IPS-NIHi7 (cell line): ENCODE results near the gene NKAIN2.
A peak's percentile ranks its signal among the peaks of the same experiment; 100 is the strongest.

Source experiments
- DNase-seq: peaks from one replicate; pipeline ENCODE4 v3.0.0; 2012; ENCODE audit warnings: mixed read lengths; ENCODE audit errors: extremely low spot score

The NKAIN2 gene

GRCh38 chr6:123803504-123804013 is at the start of gene NKAIN2:
Gene NKAIN2, plus strand, starts transcription at chr6:123803865.
- peak; percentile 41 for DNase-seq

GRCh38 chr6:123759472-123759871 is 44.2 kb upstream of the NKAIN2 start:
- no peak for DNase-seq

DNA sequence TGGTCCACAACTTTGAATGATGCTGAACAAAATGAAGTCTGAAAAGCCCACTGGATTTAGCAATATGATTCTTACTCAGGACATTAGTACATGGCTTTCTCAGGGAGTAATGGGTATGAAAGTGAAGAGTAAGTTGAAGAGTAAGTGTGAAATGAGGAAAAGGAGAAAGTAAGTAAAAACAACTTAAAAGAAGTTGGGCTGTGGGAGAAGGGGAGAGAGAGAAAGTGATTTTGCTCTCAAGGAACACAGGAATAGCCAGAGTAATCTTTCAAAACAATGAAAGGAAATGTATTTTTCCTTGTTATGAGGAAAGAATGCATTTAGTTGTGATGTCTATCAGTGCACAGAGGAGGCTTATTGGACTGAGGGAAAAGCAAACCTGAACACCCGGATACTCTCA is 39.8 kb upstream of the NKAIN2 start:
- no peak for DNase-seq

GRCh38 chr6:123764722-123765121 is 38.9 kb upstream of the NKAIN2 start:
- no peak for DNase-seq

DNA sequence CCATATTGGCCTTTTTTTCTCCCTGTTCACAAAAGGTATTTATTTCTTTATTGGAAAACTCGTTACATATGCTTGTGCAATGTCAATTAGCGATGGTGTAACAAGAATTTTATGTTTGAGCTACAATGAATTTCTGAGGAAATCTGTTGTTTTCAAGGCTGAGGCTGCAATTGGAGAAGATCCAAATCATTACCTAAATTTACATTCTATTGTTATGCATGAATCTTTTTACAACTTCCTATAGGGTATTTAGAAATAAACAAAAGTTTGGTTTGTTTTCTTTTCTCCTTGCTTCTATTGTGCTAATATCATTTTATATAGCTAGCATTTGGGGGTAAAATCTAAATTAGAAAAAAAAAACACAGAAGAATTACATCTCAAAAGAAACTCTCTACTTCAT is 34.7 kb upstream of the NKAIN2 start:
- no peak for DNase-seq

GRCh38 chr6:123769431-123769830 is 34.2 kb upstream of the NKAIN2 start:
- peak; percentile 16 for DNase-seq

GRCh38 chr6:123770247-123770949 is 33.3 kb upstream of the NKAIN2 start:
- DNase-seq = no peak

DNA sequence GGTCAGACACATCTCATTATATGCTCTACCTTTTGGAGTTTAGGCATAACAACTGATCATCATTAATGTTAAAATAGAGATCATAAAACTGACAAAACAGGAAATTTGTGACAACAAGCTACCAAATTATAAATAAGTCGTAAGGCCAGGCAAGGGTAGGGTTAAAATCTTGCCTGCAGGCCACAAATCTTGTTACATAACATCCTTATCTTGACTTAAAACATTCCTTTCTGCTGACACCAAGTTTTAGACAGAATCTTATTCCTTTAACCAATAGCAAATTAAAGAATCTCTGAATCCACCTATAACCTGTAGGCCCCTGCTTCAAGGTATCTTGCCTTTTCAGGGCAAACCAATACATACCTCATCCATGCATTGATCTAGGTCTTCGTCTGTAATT is 32.5 kb upstream of the NKAIN2 start:
- no peak for DNase-seq

GRCh38 chr6:123777563-123777962 is 26.1 kb upstream of the NKAIN2 start:
- no peak for DNase-seq

DNA sequence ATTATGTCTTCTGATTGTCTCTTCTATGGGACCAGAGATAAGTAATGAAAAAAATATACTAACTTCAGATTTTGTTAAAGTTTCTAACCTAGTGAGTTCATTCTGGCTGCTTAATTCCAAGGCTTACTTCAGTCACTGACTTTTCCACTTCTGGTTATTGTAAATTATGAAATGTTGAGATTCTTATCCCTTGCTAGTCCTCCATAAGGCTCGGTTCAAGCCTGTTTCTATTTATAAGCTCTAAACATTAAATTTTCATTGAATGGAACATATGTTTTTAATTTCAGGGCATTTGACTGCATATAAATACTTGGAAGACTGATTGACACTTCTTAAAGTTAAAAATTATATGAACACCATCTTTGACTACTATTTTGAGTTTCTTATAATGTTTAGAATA is 23.6 kb upstream of the NKAIN2 start:
- DNase-seq = no peak

DNA sequence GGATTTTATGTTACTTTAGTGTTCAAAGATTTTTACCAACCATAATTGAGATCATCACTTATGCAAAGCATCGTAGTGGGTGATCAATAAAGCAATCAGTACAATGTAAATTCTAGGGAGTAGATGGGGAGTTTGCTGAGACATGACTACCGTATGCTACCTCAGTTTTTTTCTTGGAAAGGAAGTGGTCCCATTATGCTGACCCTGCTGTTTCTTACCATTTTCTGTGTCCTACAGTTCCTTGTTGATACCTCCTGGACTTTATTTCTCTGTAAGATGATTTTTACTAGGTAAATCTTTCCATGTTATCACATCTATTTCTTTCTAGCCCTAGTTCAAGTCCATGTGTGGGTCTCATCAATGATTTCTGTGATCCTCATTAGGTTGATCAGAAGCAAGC is 19.3 kb upstream of the NKAIN2 start:
- DNase-seq = no peak

GRCh38 chr6:123785039-123785438 is 18.6 kb upstream of the NKAIN2 start:
- no peak for DNase-seq

DNA sequence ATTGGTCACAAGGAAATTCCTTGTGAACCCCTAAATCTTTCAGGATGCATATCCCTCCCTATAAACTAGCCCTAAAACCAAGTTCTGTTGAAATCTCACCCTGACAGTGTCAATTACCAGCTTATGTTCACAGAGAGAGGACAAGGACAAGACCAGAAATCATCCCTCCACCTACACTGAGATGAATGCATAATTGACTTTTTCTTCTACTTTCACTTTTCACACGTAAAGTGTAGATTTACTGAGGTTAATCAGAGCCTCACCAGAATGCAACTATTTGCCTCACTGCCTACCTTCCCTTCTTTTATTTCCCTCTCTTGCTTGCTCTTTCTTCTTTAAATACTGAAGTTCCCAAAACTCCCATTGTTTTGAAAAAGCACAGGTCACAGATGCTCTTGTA is 15.3 kb upstream of the NKAIN2 start:
- DNase-seq = no peak

- DNase-seq = no peak
Measured at GRCh38 chr6:123794190-123794589, 9.5 kb upstream of the NKAIN2 start.

- DNase-seq = no peak
Measured at GRCh38 chr6:123794799-123795198, 8.9 kb upstream of the NKAIN2 start.

DNA sequence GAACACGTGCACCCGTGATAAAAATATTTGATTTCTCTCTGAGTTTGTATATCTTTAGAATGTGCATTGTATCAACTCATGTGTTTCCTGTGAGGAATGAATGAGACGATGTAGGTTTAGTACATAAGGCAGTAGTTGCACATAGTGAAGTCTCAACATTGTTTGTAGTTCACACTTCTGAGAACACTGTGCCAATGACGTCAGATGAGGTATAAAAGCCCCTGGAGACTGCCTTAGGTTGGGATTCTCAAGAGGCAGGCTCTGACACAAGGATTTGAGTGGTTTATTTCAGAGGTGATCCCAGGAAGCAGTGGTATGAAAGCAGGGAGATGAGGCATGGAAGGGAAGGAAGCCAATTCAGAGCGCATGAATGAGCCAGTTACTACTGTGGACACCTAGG is 2.6 kb upstream of the NKAIN2 start:
- DNase-seq = no peak

GRCh38 chr6:123802351-123802696 is 1.3 kb upstream of the NKAIN2 start:
- DNase-seq = no peak

- DNase-seq = peak; percentile 87
Measured at GRCh38 chr6:123802697-123803503, 765 bp upstream of the NKAIN2 start.

DNA sequence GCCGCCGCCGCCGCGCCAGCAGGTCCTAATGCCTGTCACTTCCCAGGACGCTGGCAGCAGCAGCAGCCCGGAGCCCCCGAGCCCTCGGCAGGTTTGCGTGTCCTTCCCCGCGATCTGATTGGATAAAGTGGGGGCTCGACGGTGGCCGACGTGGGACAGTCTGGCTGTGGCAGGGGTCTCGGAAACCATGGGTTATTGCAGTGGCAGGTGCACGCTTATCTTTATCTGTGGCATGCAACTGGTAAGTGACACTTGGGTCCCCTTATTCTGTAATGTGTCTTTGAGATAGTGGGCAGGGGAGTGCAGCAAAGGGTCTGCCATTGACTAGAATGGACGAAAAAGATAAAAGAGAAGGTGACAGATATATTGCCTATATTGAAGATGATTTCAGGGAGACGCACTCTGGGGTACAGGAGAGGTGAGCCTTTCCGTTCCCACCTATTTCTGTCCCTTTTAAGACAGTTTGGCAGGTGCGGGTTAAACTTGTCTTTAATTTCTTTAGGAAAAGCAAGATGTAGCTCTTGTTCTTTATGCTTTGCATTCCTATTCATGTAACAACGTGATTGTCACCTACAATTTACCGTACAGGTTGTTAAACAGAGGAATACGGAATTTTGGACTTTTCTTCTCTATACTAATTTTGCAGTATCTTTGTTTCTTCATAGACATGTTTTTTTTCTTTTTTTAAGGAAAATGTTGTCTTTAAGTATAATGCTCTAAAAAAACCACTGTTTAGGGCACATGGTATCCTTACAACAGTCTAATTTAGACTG is 535 bp downstream of the NKAIN2 start:
- DNase-seq = peak; percentile 65

DNA sequence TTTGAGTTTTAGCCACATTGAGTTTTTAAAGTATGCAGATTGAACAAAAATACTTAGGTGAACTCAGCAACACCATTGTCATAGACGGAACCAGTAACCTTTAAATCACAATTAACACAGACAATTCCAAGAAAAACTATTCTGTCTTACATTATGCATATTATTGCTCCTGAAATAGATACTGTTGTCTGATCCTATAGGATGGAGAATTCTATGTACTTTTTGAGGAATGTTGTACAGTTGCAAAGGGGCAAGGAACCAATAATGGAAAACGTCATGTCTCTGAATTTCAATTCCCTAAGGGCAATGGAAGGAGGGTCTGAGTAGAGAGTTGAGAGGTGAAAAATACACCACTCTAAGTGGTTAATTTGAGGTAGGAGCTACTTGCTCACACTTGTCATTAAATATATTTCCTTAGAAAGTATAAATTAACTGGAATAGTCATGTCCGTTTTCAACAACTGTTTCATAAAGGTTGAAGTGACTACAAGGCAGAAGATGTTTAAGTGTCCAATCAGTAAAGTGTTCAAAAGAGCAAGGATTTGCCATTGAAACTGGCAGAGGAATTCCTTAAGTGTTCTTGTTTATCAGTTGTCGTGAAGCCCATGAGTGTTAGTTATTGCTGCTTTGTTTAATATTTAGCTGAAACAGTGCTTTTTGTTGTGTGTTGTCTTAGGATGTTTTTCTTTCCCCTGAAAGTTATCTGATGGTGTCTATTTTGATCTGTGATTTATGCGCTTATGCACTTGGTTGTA is 1.3 kb downstream of the NKAIN2 start:
- no peak for DNase-seq

GRCh38 chr6:123805921-123806320 is 2.3 kb downstream of the NKAIN2 start:
- no peak for DNase-seq

DNA sequence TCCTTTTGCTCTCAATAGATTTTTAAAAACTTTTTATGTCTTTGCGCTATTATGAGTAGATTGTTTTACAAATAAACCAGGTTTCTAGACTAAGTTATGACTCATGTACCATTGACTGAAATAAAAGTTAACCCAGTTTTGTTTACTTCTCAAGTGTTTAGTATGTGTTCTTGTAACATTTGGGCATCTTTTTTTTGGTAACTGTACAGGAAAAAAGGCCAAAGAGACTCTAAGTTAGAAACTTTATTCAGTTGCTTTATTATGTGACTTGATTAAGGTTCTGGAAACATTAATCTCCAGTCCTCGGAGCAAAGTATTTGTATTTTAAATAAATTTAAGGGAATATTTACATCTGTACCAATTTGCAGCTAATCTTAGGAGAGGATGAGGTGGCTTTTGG is 2.9 kb downstream of the NKAIN2 start:
- no peak for DNase-seq
